GM19023 (cell line): Measurements from ENCODE around the gene ZBTB7A.
A peak's percentile ranks its signal among the peaks of the same experiment; 100 is the strongest.
"Not testable (repeated sequence)": the region's sequence is repeated elsewhere in the genome, so short reads cannot be mapped to it uniquely, and the experiment has no call there.

Source experiments
- ATAC-seq: cut with Tn5 transposase; IDR thresholded peaks from one replicate; pipeline ENCODE4 v1.9.1; 2021; ENCODE audit warnings: mild to moderate bottlenecking, moderate library complexity; ENCODE audit not compliant: unreplicated experiment

ZBTB7A gene

DNA sequence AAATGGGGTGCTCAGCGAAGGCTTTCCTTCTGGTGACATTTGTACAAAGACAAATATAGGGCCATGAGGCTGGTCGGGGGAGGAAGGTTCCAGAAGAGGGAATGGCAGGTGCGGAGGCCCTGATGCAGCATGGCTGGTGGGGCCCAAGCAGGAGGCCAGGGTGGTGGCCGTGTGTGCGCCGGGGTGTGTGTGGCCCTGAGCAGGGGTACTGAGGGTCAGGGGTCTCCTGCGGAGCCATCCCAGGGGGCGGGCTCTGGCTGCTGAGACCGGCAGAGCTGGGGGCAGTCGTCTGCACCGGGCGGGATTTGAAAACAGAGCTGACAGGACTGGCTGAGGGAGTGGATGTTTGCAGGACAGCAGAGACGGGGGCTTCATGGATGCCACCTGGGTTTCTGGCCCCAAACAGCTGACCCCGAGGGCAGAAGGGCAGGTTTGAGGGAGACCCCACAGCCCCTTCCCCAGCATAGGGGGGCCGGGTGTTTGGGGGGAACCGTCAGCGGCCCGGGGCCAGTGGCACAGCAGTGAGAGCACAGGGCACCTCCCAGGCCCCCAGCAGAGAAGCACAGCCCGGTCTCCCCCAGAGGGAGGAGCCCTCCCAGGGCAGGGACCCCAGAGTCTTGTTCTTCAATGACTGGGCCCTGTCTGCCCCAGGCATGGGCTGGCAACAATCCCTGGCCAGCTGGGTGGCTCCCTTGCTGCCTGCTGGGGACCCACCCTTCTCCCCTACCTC lies 47.8 kb downstream of the ZBTB7A start:
- ATAC-seq = no peak

GRCh38 chr19:4018140-4018613 lies 48.5 kb downstream of the ZBTB7A start:
- no peak for ATAC-seq

GRCh38 chr19:4016903-4017638 lies 49.6 kb downstream of the ZBTB7A start:
- no peak for ATAC-seq

DNA sequence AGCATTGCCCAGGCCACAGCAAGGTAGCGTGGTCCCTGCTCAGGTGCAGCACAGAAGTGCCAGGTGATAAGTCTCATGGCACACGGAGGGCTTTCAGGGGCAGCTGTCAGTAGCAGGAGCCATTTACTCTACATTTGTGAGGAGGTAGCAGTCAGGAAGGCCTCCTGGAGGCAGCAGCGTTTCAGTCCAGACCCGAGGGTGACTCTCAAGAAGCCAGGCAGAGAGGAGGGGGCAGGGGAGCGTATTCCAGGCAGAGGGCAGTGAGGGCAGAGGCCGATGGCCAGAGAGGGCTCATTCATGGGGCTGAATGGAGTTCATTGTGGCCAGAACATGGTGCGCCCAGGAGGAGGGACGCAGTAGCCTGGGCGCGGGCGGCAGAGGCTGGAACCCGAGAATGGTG lies 50.2 kb downstream of the ZBTB7A start:
- no peak for ATAC-seq

GRCh38 chr19:4015705-4016402 lies 50.8 kb downstream of the ZBTB7A start:
- no peak for ATAC-seq

DNA sequence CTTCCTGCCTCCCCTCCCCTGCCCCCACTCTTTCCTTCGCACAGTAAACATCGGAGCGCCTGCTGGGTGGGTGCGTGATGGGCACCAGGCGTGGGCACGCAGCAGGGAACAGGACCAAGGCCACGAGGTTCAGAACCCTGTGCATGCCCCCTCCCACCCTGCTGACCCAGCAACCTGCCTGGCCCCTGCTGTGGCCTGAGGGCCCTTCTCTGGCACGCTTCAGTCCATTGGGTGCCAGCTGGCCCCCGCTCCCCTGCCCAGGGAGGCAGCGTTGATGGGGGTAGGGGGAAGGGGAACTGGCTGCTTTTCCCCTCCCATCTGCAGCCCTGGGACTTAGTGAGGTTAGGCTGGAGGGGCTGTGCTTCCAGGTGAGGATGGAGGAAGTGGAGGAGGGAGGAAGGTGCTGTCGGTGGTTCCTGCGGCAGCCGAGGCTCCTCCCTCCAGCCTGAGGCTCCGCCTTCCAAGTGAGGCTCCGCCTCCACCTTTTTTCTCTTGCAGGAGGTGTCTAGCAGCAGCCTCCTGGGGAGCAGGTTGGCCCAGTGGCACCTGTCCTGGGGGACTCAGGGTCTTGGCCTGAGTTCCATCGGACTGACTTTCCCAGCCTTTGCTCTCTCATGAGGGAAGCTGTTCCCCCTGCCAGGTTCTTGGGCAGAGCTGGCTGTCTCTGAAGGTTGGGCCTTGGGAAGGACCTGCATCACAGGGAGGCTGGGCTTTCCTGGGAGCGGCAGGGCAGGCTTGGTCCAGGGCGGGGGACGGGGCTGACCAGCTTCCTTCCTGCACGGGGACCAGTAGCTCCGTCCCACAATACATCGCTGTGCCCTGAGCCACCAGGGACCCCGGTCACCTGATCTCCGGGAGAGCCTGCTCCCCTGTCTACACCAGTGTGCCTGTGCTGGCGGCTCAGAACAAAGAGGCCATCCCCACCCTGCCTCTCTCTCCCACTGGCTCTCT lies 51.9 kb downstream of the ZBTB7A start:
- ATAC-seq = no peak

GRCh38 chr19:4013886-4014540 lies 52.7 kb downstream of the ZBTB7A start:
- no peak for ATAC-seq

GRCh38 chr19:4012975-4013634 lies 53.6 kb downstream of the ZBTB7A start:
- no peak for ATAC-seq

DNA sequence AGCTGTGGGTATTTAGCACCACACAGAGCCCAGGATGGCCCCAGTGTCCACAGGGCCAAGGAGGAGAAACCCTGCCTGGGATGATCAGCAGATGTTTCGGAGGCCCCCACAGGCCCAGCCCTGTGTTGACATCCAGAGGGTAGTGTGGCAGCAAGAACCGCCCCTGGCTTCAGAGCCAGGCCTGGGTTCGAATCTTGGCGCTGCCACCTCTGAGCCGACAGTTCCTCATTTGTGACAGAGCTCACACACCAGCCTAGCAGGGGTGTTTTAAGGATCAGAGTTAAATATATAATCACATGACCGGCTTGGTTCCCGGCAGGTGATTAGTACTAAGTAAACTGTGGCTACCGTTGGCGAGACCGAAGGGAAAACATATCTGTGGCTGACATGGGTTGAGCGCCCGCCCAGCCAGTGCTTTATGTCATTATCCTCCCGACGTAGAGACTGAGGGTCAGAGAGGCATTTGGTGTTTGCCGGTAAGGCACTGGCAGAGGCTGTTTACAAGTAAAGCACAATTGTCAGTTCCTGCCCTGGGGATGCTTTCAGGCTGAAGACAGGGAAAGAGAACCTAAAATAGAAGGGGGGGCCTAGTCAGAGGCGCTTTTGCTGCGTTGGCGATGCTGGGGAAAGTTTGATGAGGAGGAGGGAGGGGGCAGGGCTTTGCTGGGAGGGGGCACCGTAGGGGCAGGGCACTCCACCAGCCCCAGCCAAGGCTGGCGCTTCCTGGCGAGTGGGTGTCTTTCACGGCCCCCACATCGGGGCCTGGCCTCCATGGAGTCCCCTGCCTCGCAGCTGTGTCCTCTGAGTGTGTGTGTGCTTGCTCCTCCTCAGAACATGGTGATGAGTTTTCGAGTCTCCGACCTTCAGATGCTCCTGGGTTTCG lies 54.4 kb downstream of the ZBTB7A start:
- ATAC-seq = no peak

DNA sequence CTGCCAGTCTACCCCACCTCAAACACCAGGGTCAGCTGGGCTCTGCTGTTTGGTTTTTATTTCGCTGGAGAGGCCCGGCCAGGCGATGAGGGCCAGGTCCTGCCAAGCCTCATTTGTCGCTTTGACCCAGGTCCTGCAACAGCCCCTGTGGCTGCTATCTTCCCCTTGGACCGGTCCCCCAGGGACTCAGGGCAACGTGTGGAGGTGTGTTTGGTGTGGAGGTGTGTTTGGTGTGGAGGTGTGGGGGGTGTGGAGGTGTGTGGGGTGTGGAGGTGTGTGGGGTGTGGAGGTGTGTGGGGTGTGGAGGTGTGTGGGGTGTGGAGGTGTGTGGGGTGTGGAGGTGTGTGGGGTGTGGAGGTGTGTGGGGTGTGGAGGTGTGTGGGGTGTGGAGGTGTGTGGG lies 55.3 kb downstream of the ZBTB7A start:
- not testable (repeated sequence) for ATAC-seq

DNA sequence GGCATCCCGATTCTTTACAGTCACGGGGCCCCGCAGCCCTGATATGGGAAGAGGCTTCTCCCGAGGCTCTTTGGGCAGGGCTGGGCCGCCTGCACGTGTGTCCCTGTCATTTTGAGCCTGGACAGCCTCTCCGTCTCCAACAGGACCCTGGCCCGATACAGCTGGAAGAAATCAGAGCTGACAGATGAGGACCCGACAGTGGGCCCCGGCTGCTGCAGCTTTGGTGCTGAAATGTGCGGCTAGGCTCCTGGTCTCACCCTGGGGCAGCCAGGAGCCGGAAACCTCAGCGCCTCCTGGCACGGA lies 55.9 kb downstream of the ZBTB7A start:
- no peak for ATAC-seq

- ATAC-seq = no peak
These were observed 56.5 kb downstream of the ZBTB7A start for GRCh38 chr19:4009990-4010807.

DNA sequence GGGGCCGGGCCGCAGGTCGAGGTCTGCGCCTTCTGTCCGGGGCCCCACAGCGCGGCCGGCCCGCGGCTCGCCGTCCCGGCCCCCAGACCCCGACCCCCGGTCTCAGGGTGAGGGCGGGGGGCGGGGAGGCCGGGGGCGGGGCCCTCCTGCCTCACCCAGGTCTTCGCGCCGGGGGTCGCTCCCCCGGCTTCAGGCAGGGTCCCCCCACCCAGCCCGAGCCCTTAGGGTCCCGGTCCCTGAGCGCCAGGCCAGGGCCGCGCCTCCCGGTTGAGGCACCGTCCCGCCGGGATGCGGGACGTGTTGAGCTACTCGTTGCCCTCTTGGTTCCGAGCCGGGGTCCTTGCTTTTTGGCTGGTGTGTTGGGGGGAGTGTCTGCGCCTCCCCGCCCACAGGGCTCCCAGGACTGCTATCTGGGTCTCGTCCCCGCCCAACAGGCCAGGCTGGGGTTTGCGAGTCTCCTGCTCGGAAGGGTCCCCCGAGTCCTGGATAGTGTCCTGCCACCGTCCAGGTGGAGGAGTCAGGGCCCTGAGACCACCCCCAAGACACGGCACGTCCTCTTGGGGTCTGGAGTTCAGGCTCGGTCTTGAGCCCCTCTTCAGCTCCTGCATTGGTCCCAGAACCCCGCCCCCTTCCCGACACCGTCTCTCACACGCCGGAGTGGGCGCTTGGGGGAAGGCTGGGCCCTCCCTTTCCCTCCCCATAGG lies 58.7 kb downstream of the ZBTB7A start:
- peak; percentile 9 for ATAC-seq

GRCh38 chr19:4007021-4007835 lies 59.5 kb downstream of the ZBTB7A start, which contains the start of gene PIAS4:
Gene PIAS4, plus strand, starts transcription at chr19:4007736. Its CDS starts 25 bp downstream, at chr19:4007761.
- ATAC-seq = peak; percentile 78

- ATAC-seq = not testable (repeated sequence)
These were observed 61.3 kb downstream of the ZBTB7A start for GRCh38 chr19:4005436-4005835.

DNA sequence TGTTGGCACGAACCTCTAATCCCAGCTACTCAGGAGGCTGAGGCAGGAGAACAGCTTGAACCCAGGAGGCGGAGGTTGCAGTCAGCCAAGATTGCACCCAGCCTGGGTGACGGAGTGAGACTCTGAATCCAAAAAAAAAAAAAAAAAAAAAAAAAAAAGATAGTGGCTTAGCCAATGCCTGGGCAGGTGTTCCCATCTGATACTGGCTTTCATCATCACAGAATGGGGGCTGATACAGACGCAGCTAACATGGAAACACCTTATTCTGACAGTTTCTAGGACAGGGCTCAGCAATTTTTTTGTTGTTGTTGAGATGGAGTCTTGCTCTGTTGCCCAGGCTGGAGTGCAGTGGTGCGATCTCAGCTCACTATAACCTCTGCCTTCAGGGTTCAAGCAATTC lies 65.9 kb downstream of the ZBTB7A start:
- not testable (repeated sequence) for ATAC-seq
